IPS-15b (cell line): Measurements from ENCODE around the gene REXO2.

Experiments used
- H3K27me3 ChIP-seq: one replicate; pipeline ENCODE4 v1.6.1; 2013; ENCODE audit warnings: low read length; ENCODE audit not compliant: control insufficient read depth, insufficient read depth
- H3K36me3 ChIP-seq: one replicate; pipeline ENCODE4 v1.6.1; 2013; ENCODE audit warnings: low read length; ENCODE audit not compliant: control insufficient read depth, insufficient read depth
- H3K4me1 ChIP-seq: one replicate; pipeline ENCODE4 v1.6.1; 2013; ENCODE audit warnings: mild to moderate bottlenecking, low read length; ENCODE audit not compliant: control insufficient read depth, insufficient read depth
- H3K4me3 ChIP-seq: one replicate; pipeline ENCODE4 v1.5.1; 2013; ENCODE audit warnings: low read depth, low read length
- H3K9ac ChIP-seq: one replicate; pipeline ENCODE4 v1.6.1; 2013; ENCODE audit warnings: low read depth, mild to moderate bottlenecking, low read length
- H3K9me3 ChIP-seq: one replicate; pipeline ENCODE4 v1.6.1; 2013; ENCODE audit warnings: mild to moderate bottlenecking, low read length; ENCODE audit not compliant: control insufficient read depth, insufficient read depth

The REXO2 gene

DNA sequence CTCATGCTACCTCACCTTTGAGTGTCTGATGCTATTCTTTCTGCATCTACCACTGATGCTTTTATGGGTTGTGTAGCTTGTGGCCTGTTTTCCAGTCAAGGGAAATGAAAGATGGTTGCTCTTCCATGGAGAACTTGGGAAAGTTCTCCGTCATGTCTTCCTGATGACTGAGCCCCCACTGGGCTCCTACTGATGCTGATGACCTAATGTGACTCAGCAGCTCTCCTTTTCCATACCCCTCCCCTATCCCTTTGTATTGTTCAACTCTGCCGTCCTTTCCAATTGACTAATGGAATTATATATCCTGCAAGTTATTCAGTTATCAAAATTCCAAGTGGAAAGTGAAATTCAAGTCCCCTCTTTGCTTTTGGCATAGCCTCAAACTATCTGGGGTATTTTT is 44.7 kb downstream of the REXO2 start:
- Histone ChIP-seq H3K27me3 (no peaks in the 10 kb centered on the region), H3K4me1 (peaks cover 39% of the 10 kb centered on the region), H3K4me3 (no peak overlapping the region), H3K36me3 (no peaks in the 10 kb centered on the region), H3K9ac (no peak overlapping the region), H3K9me3 (no peaks in the 10 kb centered on the region)

DNA sequence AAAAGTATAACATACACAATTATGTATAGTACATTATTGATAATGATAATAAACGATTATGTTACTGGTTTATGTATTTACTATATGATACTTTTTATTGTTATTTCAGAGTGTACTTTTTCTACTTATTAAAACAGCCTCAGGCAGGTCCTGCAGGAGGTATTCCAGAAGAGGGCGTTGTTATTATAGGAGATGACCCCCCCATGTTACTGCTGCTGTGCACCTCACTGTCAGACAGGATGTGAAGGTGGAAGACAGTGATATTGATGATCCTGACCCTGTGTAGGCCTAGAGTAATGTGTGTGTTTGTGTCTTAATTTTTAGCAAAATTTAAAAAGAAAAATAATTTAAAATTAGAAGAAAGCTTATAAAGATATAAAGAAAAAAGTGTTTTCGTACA is 57.6 kb downstream of the REXO2 start:
- H3K4me1 ChIP-seq, result no peaks in the 10 kb centered on the region
- H3K9me3 ChIP-seq, result no peaks in the 10 kb centered on the region
- no peak overlapping the region for H3K9ac ChIP-seq
- no peaks in the 10 kb centered on the region for H3K27me3 ChIP-seq
- no peak overlapping the region for H3K4me3 ChIP-seq
- no peaks in the 10 kb centered on the region for H3K36me3 ChIP-seq

DNA sequence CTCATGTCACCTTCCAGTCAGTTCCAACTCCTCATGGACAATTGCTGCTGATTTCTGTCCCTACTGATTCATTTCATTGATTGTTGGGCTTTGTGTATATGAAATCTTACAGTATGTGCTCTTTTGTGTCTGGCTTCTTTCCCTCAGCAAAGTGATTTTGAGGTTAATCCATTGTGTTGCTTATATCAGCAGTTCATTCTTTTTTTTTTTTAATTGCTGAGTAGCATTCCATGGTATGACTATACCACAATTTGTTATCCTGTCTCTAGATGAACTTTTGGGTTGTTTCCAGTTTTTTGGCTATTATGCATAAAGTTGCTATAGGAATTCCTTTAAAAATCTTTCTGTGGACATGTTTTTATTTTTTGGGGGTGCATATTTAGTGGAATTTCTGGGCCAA is 60.5 kb downstream of the REXO2 start:
- H3K9ac ChIP-seq, result no peak overlapping the region
- no peaks in the 10 kb centered on the region for H3K27me3 ChIP-seq
- no peaks in the 10 kb centered on the region for H3K4me1 ChIP-seq
- H3K36me3 ChIP-seq, result no peaks in the 10 kb centered on the region
- H3K4me3 ChIP-seq, result no peak overlapping the region
- no peaks in the 10 kb centered on the region for H3K9me3 ChIP-seq
